Measurements from ENCODE around the gene MUC3A. TPM values are rescaled to one million over a fixed set of nuclear protein-coding genes. Genes with fewer than 3 reads are reported as not detected.
"Not testable (repeated sequence)": the region's sequence is repeated elsewhere in the genome, so short reads cannot be mapped to it uniquely, and the experiment has no call there.

Gene MUC3A
- total RNA-seq (2021; fragmentation: NEBNext Ultra II Directional; extraction: Animal tissue kit (Norgen Biotek cat#: 25700)): not detected
- long read RNA-seq: 0 reads

- peaks cover 32% of the 10 kb centered on the region for H3K27me3 Mint-ChIP-seq (ENCODE audit: insufficient read depth)
- H3K4me3 Mint-ChIP-seq: no peak within 1 kb of the TSS
- H3K36me3 Mint-ChIP-seq (ENCODE audit: low read depth): no peaks in the 10 kb centered on the region
- H3K9me3 Mint-ChIP-seq: no peaks in the 10 kb centered on the region; the same call in 1 of the 2 replicates
- DNase-seq: no peak
- no peak within 1 kb of the TSS for H3K27ac Mint-ChIP-seq
- TF ChIP-seq CTCF (IDR thresholded peaks at IDR 0.05): no peak
- H3K4me1 Mint-ChIP-seq (ENCODE audit: low read depth): no peaks in the 10 kb centered on the region
Measured at GRCh38 chr7:100949227-100949932, at the start of gene MUC3A. TSS of gene MUC3A (plus strand) at chr7:100949534. CDS start at chr7:100949625, 91 bp downstream.

GRCh38 chr7:100900978-100901377 lies 48.4 kb upstream of the MUC3A start:
- Mint-ChIP-seq H3K27ac (no peak overlapping the region), H3K9me3 (no peaks in the 10 kb centered on the region), H3K4me1 (ENCODE audit: low read depth) (peaks cover 4% of the 10 kb centered on the region), H3K4me3 (no peak overlapping the region), H3K36me3 (ENCODE audit: low read depth) (no peaks in the 10 kb centered on the region), H3K27me3 (ENCODE audit: insufficient read depth) (peaks cover 24% of the 10 kb centered on the region)
- no peak for DNase-seq
- no peak for TF ChIP-seq CTCF (IDR thresholded peaks at IDR 0.05)

- Mint-ChIP-seq H3K27ac (no peak overlapping the region), H3K4me3 (no peak overlapping the region), H3K36me3 (ENCODE audit: low read depth) (no peaks in the 10 kb centered on the region), H3K9me3 (0 out of 2 replicates have a peak, but pooled peaks cover 3% of the 10 kb centered on the region), H3K27me3 (ENCODE audit: insufficient read depth) (peaks cover 20% of the 10 kb centered on the region), H3K4me1 (ENCODE audit: low read depth) (no peaks in the 10 kb centered on the region)
- DNase-seq: no peak
- TF ChIP-seq CTCF (IDR thresholded peaks at IDR 0.05): no peak
Measured at GRCh38 chr7:100901921-100902332, 47.4 kb upstream of the MUC3A start.

- TF ChIP-seq CTCF (IDR thresholded peaks at IDR 0.05): no peak
- H3K9me3 Mint-ChIP-seq: 0 out of 2 replicates have a peak, but pooled peaks cover 3% of the 10 kb centered on the region
- no peaks in the 10 kb centered on the region for H3K36me3 Mint-ChIP-seq (ENCODE audit: low read depth)
- no peak for DNase-seq
- no peak overlapping the region for H3K4me3 Mint-ChIP-seq
- H3K27me3 Mint-ChIP-seq (ENCODE audit: insufficient read depth): peaks cover 17% of the 10 kb centered on the region
- H3K4me1 Mint-ChIP-seq (ENCODE audit: low read depth): no peaks in the 10 kb centered on the region
- no peak overlapping the region for H3K27ac Mint-ChIP-seq
Measured at GRCh38 chr7:100902638-100903037, 46.7 kb upstream of the MUC3A start.

- H3K27ac Mint-ChIP-seq: no peak overlapping the region
- H3K9me3 Mint-ChIP-seq: peaks cover 8% of the 10 kb centered on the region; the same call in 1 of the 2 replicates
- H3K4me3 Mint-ChIP-seq: no peak overlapping the region
- peaks cover 20% of the 10 kb centered on the region for H3K27me3 Mint-ChIP-seq (ENCODE audit: insufficient read depth)
- TF ChIP-seq CTCF (IDR thresholded peaks at IDR 0.05): no peak
- no peaks in the 10 kb centered on the region for H3K4me1 Mint-ChIP-seq (ENCODE audit: low read depth)
- no peak for DNase-seq
- H3K36me3 Mint-ChIP-seq (ENCODE audit: low read depth): peaks cover 6% of the 10 kb centered on the region
Measured at GRCh38 chr7:100908512-100908911, 40.8 kb upstream of the MUC3A start.

- H3K9me3 Mint-ChIP-seq; DNase-seq; H3K4me1 Mint-ChIP-seq (ENCODE audit: low read depth); H3K27ac Mint-ChIP-seq; H3K36me3 Mint-ChIP-seq (ENCODE audit: low read depth); H3K4me3 Mint-ChIP-seq: not testable (repeated sequence)
- H3K27me3 Mint-ChIP-seq (ENCODE audit: insufficient read depth): peaks cover 20% of the 10 kb centered on the region
Measured at GRCh38 chr7:100910443-100910842, 38.9 kb upstream of the MUC3A start.

Measured in HFFc6 (cell line).